ENCODE measurements around the gene NAB2.

The NAB2 gene

GRCh38 chr12:57091638-57092528 lies 3.0 kb downstream of the NAB2 start:
- ChIA-PET CTCF (interaction anchor here (0.9 to 3.4 kb wide), 9 partner anchors 10 to 83 kb away, joined by 3 to 23 read pairs (median 7); partner anchors contain the start of genes NEMP1 and STAT6), POLR2A (interaction anchor here (0.7 to 4.7 kb wide), 6 partner anchors 13 to 403 kb away, joined by 3 to 23 read pairs (median 4); partner anchors contain the start of genes LRP1, NEMP1, PTGES3 and STAT6)
- TF ChIP-seq CTBP1 (IDR thresholded peaks at IDR 0.05; ENCODE audit: borderline replicate concordance) (no peak), SUZ12 (IDR thresholded peaks at IDR 0.05) (no peak), ARNT (IDR thresholded peaks at IDR 0.05) (no peak), NFRKB (IDR thresholded peaks at IDR 0.05) (no peak), SP1 (IDR thresholded peaks at IDR 0.05) (no peak), FOXK2 (IDR thresholded peaks at IDR 0.05) (no peak), TARDBP (IDR thresholded peaks at IDR 0.05) (no peak), HDGF (IDR thresholded peaks at IDR 0.05; ENCODE audit: borderline replicate concordance) (no peak), FOXA1 (IDR thresholded peaks at IDR 0.05) (no peak), LEF1 (IDR thresholded peaks at IDR 0.05; ENCODE audit: borderline replicate concordance) (no peak), PKNOX1 (IDR thresholded peaks at IDR 0.05) (no peak), ELF4 (IDR thresholded peaks at IDR 0.05) (no peak), ZNF384 (IDR thresholded peaks at IDR 0.05) (no peak), BHLHE40 (IDR thresholded peaks at IDR 0.05; ENCODE audit: borderline replicate concordance) (no peak), FOXM1 (IDR thresholded peaks at IDR 0.05; ENCODE audit: borderline replicate concordance) (no peak), L3MBTL2 (conservative IDR thresholded peaks at IDR 0.05) (no peak)
- no peak for DNase-seq (ENCODE audit: extremely low spot score)

- ChIA-PET POLR2A (interaction anchor here (0.8 to 4.7 kb wide), 4 partner anchors 14 to 36 kb away, joined by 3 to 23 read pairs (median 8); partner anchors contain the start of genes LRP1, NEMP1 and STAT6), CTCF (interaction anchor here (0.9 to 3.4 kb wide), 9 partner anchors 9 to 84 kb away, joined by 3 to 23 read pairs (median 7); partner anchors contain the start of genes NEMP1 and STAT6)
- TF ChIP-seq L3MBTL2 (conservative IDR thresholded peaks at IDR 0.05) (no peak), HDGF (IDR thresholded peaks at IDR 0.05; ENCODE audit: borderline replicate concordance) (no peak), FOXK2 (IDR thresholded peaks at IDR 0.05) (no peak), LEF1 (IDR thresholded peaks at IDR 0.05; ENCODE audit: borderline replicate concordance) (no peak), TARDBP (IDR thresholded peaks at IDR 0.05) (no peak), SUZ12 (IDR thresholded peaks at IDR 0.05) (no peak), PKNOX1 (IDR thresholded peaks at IDR 0.05) (no peak), SP1 (IDR thresholded peaks at IDR 0.05) (no peak), ELF4 (IDR thresholded peaks at IDR 0.05) (no peak), BHLHE40 (IDR thresholded peaks at IDR 0.05; ENCODE audit: borderline replicate concordance) (no peak), NFRKB (IDR thresholded peaks at IDR 0.05) (no peak), ARNT (IDR thresholded peaks at IDR 0.05) (no peak), ZNF384 (IDR thresholded peaks at IDR 0.05) (no peak), FOXA1 (IDR thresholded peaks at IDR 0.05) (no peak), CTBP1 (IDR thresholded peaks at IDR 0.05; ENCODE audit: borderline replicate concordance) (no peak), FOXM1 (IDR thresholded peaks at IDR 0.05; ENCODE audit: borderline replicate concordance) (no peak)
- no peak for DNase-seq (ENCODE audit: extremely low spot score)
Observed at GRCh38 chr12:57092529-57092862, 3.6 kb downstream of the NAB2 start.

- CTCF ChIA-PET, result interaction anchor here (1.0 to 3.4 kb wide), 8 partner anchors 9 to 84 kb away, joined by 4 to 23 read pairs (median 7); partner anchors contain the start of genes NEMP1 and STAT6
- TF ChIP-seq PKNOX1 (IDR thresholded peaks at IDR 0.05) (no peak), HDGF (IDR thresholded peaks at IDR 0.05; ENCODE audit: borderline replicate concordance) (no peak), FOXM1 (IDR thresholded peaks at IDR 0.05; ENCODE audit: borderline replicate concordance) (no peak), BHLHE40 (IDR thresholded peaks at IDR 0.05; ENCODE audit: borderline replicate concordance) (no peak), ARNT (IDR thresholded peaks at IDR 0.05) (no peak), NFRKB (IDR thresholded peaks at IDR 0.05) (no peak), SUZ12 (IDR thresholded peaks at IDR 0.05) (no peak), FOXK2 (IDR thresholded peaks at IDR 0.05) (no peak)
- POLR2A ChIA-PET, result interaction anchor here (1.0 to 4.7 kb wide), 4 partner anchors 14 to 24 kb away, joined by 3 to 23 read pairs (median 8); partner anchors contain the start of genes NEMP1 and STAT6
- no peak for DNase-seq (ENCODE audit: extremely low spot score)
Observed at GRCh38 chr12:57092876-57093414, 4.0 kb downstream of the NAB2 start.

GRCh38 chr12:57093415-57094207 lies 4.7 kb downstream of the NAB2 start:
- ChIA-PET CTCF (interaction anchor here (1.5 to 3.4 kb wide), 3 partner anchors 18 to 66 kb away, joined by 5 to 23 read pairs (median 21); partner anchors contain the start of gene STAT6), POLR2A (interaction anchor here (1.0 to 4.7 kb wide), 2 partner anchors 15 to 24 kb away, joined by 3 to 23 read pairs; partner anchors contain the start of gene NEMP1)
- DNase-seq (ENCODE audit: extremely low spot score), result peak; percentile 60
- no peak for TF ChIP-seq HDGF (IDR thresholded peaks at IDR 0.05; ENCODE audit: borderline replicate concordance)
- no peak for TF ChIP-seq LEF1 (IDR thresholded peaks at IDR 0.05; ENCODE audit: borderline replicate concordance)
- TF ChIP-seq ZNF384 (IDR thresholded peaks at IDR 0.05), result no peak
- no peak for TF ChIP-seq NFRKB (IDR thresholded peaks at IDR 0.05)
- TF ChIP-seq CTBP1 (IDR thresholded peaks at IDR 0.05; ENCODE audit: borderline replicate concordance), result no peak
- TF ChIP-seq SP1 (IDR thresholded peaks at IDR 0.05), result no peak
- no peak for TF ChIP-seq L3MBTL2 (conservative IDR thresholded peaks at IDR 0.05)
- TF ChIP-seq FOXA1 (IDR thresholded peaks at IDR 0.05), result no peak
- TF ChIP-seq FOXM1 (IDR thresholded peaks at IDR 0.05; ENCODE audit: borderline replicate concordance), result no peak
- TF ChIP-seq ELF4 (IDR thresholded peaks at IDR 0.05), result no peak
- no peak for TF ChIP-seq ARNT (IDR thresholded peaks at IDR 0.05)
- no peak for TF ChIP-seq BHLHE40 (IDR thresholded peaks at IDR 0.05; ENCODE audit: borderline replicate concordance)
- no peak for TF ChIP-seq TARDBP (IDR thresholded peaks at IDR 0.05)
- TF ChIP-seq SUZ12 (IDR thresholded peaks at IDR 0.05), result no peak
- TF ChIP-seq PKNOX1 (IDR thresholded peaks at IDR 0.05), result no peak
- TF ChIP-seq FOXK2 (IDR thresholded peaks at IDR 0.05), result no peak
